Sigmoid colon (tissue), 7 donors: Measurements from ENCODE around the gene YPEL1. TPM values are rescaled to one million over a fixed set of nuclear protein-coding genes. Genes with fewer than 3 reads are reported as not detected.

Experiments
- DNase-seq: peaks from one replicate; pipeline ENCODE4 v3.0.0-alpha.2; 2019
- H3K27ac ChIP-seq, 4 donors: fragments of 200-600 bp; sonication (generic); one replicate each; pipeline ENCODE4 v1.5.1; 2016 to 2019; ENCODE audit warnings: mild to moderate bottlenecking in 1 of 4
- H3K27me3 ChIP-seq, 3 donors: fragments of 200-600 bp; sonication (generic); one replicate each; pipeline ENCODE4 v1.5.1; 2019; ENCODE audit warnings: mild to moderate bottlenecking in 1 of 3
- H3K36me3 ChIP-seq, 4 donors: fragments of 200-600 bp; sonication (generic); one replicate each; pipeline ENCODE4 v1.5.1; 2016 to 2019
- H3K4me1 ChIP-seq, 4 donors: fragments of 200-600 bp; sonication (generic); one replicate each; pipeline ENCODE4 v1.5.1; 2017 to 2019
- H3K4me3 ChIP-seq, 4 donors: fragments of 200-600 bp; sonication (generic); one replicate each; pipeline ENCODE4 v1.5.1; 2017 to 2019; ENCODE audit warnings: mild to moderate bottlenecking in 2 of 4, moderate library complexity in 1 of 4
- H3K9me3 ChIP-seq, 4 donors: fragments of 200-600 bp in 3 of 4; sonication (generic) in 3 of 4; one replicate each; pipeline versions ENCODE4 v1.5.1 to v1.6.1; 2013 to 2019
- EP300 ChIP-seq, 4 donors: sonication (generic); formaldehyde crosslinking; IDR thresholded peaks; one replicate each; pipeline ENCODE4 v1.6.1; 2017; ENCODE audit warnings: antibody characterized with exemption in 4 of 4
- POLR2A ChIP-seq, 2 donors: fragments of 450-650 bp; IDR thresholded peaks; one replicate each; pipeline ENCODE4 v1.6.1; 2016; ENCODE audit warnings: antibody characterized with exemption in 2 of 2, mild to moderate bottlenecking in 2 of 2, moderate library complexity in 2 of 2
- POLR2AphosphoS5 ChIP-seq, 4 donors: sonication (generic); formaldehyde crosslinking; IDR thresholded peaks; one replicate each; pipeline ENCODE4 v1.6.1; 2017; ENCODE audit warnings: antibody characterized with exemption in 4 of 4
- WGBS, 2 donors: extraction: QIAGEN DNeasy Blood & Tissue Kit; methylation state at CpG; one replicate each; pipeline ENCODE4 v1.1.7; 2013; 5-methylcytosine and 5-hydroxymethylcytosine counted together
- intact Hi-C: fragments of 100-400 bp; cut with DNase I; formaldehyde crosslinking; loops from one replicate; pipeline ENCODE4 v1.15.1; 2023
- polyA plus RNA-seq, 3 donors: library from polyadenylated mRNA; stranded (reverse); fragments of 200-250 nt; gene quantifications; one replicate each; pipeline ENCODE4 v1.2.3, GENCODE V29; 2013
- total RNA-seq, 4 donors: library from RNA; depleted of rRNA; stranded (reverse); fragments of >200 nt; gene quantifications; one replicate each; pipeline ENCODE4 v1.1.0, GENCODE V29; 2016
- TF ChIP-seq, protein P1 (sequence below), 4 experiments: fragments of 450-650 bp in 3 of 4; fragments of 200-600 bp in 1 of 4; IDR thresholded peaks; one replicate each; pipeline ENCODE4 v1.5.1; 2016 to 2019; ENCODE audit warnings: antibody characterized with exemption in 4 of 4, mild to moderate bottlenecking in 3 of 4, moderate library complexity in 2 of 4
- donor health status: healthy with polysubstance abuse.
- donor health status: Bipolar disorder and iron deficiency.
- donor health status: healthy.

The YPEL1 gene
- total and polyA plus RNA-seq, 7 donors: 0.69 to 9.6 (median 5.9) TPM

DNA sequence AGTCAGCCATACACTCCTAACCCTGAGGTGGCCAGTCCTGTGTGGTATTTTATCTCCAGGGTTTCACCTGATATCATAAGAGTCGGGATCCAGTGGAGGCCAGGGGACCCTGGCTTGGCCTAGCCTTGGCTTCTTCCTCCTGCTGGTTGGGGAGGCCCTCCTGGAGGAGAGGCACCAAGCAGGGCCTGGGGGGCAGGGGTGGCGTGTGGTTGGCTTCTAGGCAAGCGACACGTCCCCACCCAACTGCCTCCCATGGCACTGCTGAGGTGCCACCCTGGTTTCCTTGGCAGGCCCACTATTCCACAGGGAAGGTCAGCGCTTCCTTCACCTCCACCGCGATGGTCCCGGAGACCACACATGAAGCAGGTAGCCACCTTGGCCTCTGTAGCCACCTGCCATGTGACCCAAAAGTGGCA is 49.4 kb downstream of the YPEL1 start:
- Histone ChIP-seq H3K4me1 (no peaks in the 10 kb centered on the region), H3K9me3 (no peaks in the 10 kb centered on the region), H3K27ac (no peak overlapping the region), H3K27me3 (no peaks in the 10 kb centered on the region), H3K36me3 (peaks cover 17 to 88% (median 53%) of the 10 kb centered on the region in 4 donors), H3K4me3 (no peak overlapping the region)
- TF ChIP-seq EP300 (IDR thresholded peaks at IDR 0.05): no peak
- TF ChIP-seq POLR2AphosphoS5 (IDR thresholded peaks at IDR 0.05): no peak
- no peak for DNase-seq
- WGBS, 2 donors: 98% methylated on average over 8 of the region's 8 CpGs
- intact Hi-C loops: no loop called here

- no peak for DNase-seq
- Histone ChIP-seq H3K27ac (no peak overlapping the region), H3K4me3 (no peak overlapping the region), H3K4me1 (no peaks in the 10 kb centered on the region), H3K27me3 (no peaks in the 10 kb centered on the region), H3K36me3 (peaks cover 17 to 86% (median 53%) of the 10 kb centered on the region in 4 donors), H3K9me3 (no peaks in the 10 kb centered on the region)
- intact Hi-C loops: no loop called here
- whole genome bisulfite sequencing, 2 donors: 84 to 85% methylated on average over 8 of the region's 8 CpGs
- TF ChIP-seq POLR2A (IDR thresholded peaks at IDR 0.05) (no peak), POLR2AphosphoS5 (IDR thresholded peaks at IDR 0.05) (no peak), EP300 (IDR thresholded peaks at IDR 0.05) (no peak)
- TF ChIP-seq, protein P1, sequence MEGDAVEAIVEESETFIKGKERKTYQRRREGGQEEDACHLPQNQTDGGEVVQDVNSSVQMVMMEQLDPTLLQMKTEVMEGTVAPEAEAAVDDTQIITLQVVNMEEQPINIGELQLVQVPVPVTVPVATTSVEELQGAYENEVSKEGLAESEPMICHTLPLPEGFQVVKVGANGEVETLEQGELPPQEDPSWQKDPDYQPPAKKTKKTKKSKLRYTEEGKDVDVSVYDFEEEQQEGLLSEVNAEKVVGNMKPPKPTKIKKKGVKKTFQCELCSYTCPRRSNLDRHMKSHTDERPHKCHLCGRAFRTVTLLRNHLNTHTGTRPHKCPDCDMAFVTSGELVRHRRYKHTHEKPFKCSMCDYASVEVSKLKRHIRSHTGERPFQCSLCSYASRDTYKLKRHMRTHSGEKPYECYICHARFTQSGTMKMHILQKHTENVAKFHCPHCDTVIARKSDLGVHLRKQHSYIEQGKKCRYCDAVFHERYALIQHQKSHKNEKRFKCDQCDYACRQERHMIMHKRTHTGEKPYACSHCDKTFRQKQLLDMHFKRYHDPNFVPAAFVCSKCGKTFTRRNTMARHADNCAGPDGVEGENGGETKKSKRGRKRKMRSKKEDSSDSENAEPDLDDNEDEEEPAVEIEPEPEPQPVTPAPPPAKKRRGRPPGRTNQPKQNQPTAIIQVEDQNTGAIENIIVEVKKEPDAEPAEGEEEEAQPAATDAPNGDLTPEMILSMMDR (IDR thresholded peaks at IDR 0.05): no peak
These were observed 50.5 kb downstream of the YPEL1 start for GRCh38 chr22:21685164-21685513.

GRCh38 chr22:21684492-21685163 is 51.0 kb downstream of the YPEL1 start:
- H3K36me3 ChIP-seq: peaks cover 17 to 81% (median 53%) of the 10 kb centered on the region in 4 donors
- H3K27ac ChIP-seq: no peak overlapping the region
- no peaks in the 10 kb centered on the region for H3K27me3 ChIP-seq
- TF ChIP-seq POLR2A (IDR thresholded peaks at IDR 0.05): no peak
- TF ChIP-seq, protein P1 (IDR thresholded peaks at IDR 0.05): no peak
- no peak for TF ChIP-seq EP300 (IDR thresholded peaks at IDR 0.05)
- no peak for TF ChIP-seq POLR2AphosphoS5 (IDR thresholded peaks at IDR 0.05)
- H3K9me3 ChIP-seq: no peaks in the 10 kb centered on the region
- WGBS, 2 donors: 95 to 97% methylated on average over 19 of the region's 19 CpGs
- no peak for DNase-seq
- intact Hi-C loops: no loop called here
- H3K4me1 ChIP-seq: no peaks in the 10 kb centered on the region
- no peak overlapping the region for H3K4me3 ChIP-seq

DNA sequence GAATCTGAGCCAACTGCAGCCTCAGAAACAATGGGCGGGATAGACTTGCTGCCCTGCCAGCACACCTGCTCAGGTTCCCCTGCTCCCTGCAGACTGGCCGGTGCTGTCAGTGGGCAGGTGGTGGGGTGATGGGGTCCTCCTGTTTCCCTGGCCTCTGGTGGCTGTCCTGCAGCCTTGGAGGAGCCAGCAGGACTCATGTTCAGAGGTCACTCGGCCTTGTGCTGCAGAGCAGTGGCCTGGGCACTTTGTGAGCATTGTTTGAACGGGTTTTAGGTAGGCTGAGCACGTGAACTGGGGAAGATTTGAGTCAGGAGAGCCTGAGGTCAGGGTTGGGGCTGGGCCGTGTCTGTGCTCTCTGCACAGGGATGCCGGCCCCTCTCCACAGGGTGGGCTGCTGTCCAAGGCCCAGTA is 52.2 kb downstream of the YPEL1 start:
- Histone ChIP-seq H3K4me3 (no peak overlapping the region), H3K36me3 (peaks cover 17 to 74% (median 49%) of the 10 kb centered on the region in 4 donors), H3K4me1 (no peaks in the 10 kb centered on the region), H3K9me3 (no peaks in the 10 kb centered on the region), H3K27ac (no peak overlapping the region), H3K27me3 (no peaks in the 10 kb centered on the region)
- intact Hi-C loops: no loop called here
- no peak for DNase-seq
- WGBS, 2 donors: 89 to 94% methylated on average over 7 of the region's 7 CpGs
- TF ChIP-seq POLR2A (IDR thresholded peaks at IDR 0.05) (no peak), EP300 (IDR thresholded peaks at IDR 0.05) (no peak), POLR2AphosphoS5 (IDR thresholded peaks at IDR 0.05) (no peak)

DNA sequence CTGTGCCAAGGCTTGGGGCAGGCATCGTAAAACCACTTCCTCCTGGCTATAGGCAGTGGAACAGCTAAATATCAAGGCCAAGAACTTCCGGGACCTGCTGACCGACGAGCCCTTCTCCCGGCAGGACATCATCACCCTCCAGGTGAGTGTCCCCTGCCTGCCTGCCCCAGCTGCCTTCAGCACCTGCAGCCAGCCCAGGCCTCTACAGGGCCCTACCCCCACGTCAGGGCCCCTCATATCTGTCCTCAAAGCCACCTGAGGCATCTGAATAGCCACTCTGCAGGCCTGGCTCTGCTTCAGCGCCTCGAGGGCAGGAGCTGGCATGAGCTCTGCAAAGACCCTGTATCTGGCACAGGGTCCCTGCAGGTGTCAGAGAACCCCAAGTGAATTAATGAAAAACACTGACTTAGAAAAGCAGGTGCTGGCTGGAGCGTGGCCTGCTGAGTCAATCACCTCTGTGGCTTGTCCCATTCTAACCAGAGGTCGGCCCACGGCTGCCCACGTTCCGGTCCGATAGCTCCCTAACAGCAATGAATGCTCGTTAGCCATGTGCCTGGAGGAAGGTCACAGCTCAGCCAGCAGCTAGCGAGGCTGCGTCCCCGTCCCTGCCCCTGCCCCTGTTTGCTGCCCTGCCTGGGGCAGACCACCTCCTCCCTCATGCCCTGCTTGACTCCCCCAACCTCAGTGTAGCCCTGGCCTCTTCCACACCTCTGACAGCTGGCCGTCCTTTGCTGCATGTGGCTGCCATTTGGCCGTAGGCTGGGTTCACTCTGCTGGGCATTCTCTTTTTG is 53.0 kb downstream of the YPEL1 start:
- no peak for DNase-seq
- Histone ChIP-seq H3K36me3 (peaks cover 13 to 66% (median 41%) of the 10 kb centered on the region in 4 donors), H3K4me3 (no peak overlapping the region), H3K9me3 (no peaks in the 10 kb centered on the region), H3K27me3 (no peaks in the 10 kb centered on the region), H3K27ac (no peak overlapping the region), H3K4me1 (no peaks in the 10 kb centered on the region)
- no peak for TF ChIP-seq POLR2A (IDR thresholded peaks at IDR 0.05)
- no peak for TF ChIP-seq POLR2AphosphoS5 (IDR thresholded peaks at IDR 0.05)
- TF ChIP-seq, protein P1 (IDR thresholded peaks at IDR 0.05): no peak
- TF ChIP-seq EP300 (IDR thresholded peaks at IDR 0.05): no peak
- 91 to 93% methylated on average over 20 of the region's 20 CpGs for WGBS, 2 donors
- intact Hi-C loops: no loop called here
